Transverse colon (tissue), 4 donors: ENCODE data around the gene NKAIN2.

Experiments used
- CTCF ChIP-seq, 5 experiments: fragments of 200-600 bp in 3 of 5; fragments of 450-650 bp in 2 of 5; sonication (generic) in 3 of 5; IDR thresholded peaks; 1 replicate in 2 of 5; 2 replicates in 3 of 5; pipeline ENCODE4 v1.5.1; 2016 to 2017; ENCODE audit warnings: antibody characterized with exemption in 5 of 5, inconsistent platforms in 3 of 5, mild to moderate bottlenecking in 2 of 5, moderate library complexity in 1 of 5
- EP300 ChIP-seq: sonication (generic); formaldehyde crosslinking; IDR thresholded peaks from one replicate; pipeline ENCODE4 v1.6.1; 2017; ENCODE audit warnings: antibody characterized with exemption, low read depth
- POLR2A ChIP-seq: fragments of 450-650 bp; IDR thresholded peaks from one replicate; pipeline ENCODE4 v1.6.1; 2016; ENCODE audit warnings: antibody characterized with exemption, mild to moderate bottlenecking, moderate library complexity
- POLR2AphosphoS5 ChIP-seq, 3 donors: sonication (generic); formaldehyde crosslinking; IDR thresholded peaks; one replicate each; pipeline ENCODE4 v1.6.1; 2016; ENCODE audit warnings: antibody characterized with exemption in 3 of 3

- no peak for TF ChIP-seq CTCF (IDR thresholded peaks at IDR 0.05)
- no peak for TF ChIP-seq POLR2A
- TF ChIP-seq POLR2AphosphoS5 (IDR thresholded peaks at IDR 0.05): no peak
- no peak for TF ChIP-seq EP300
Observed at GRCh38 chr6:124033501-124033900, 229.8 kb downstream of the NKAIN2 start.
